Activated T-helper 2 cell treated with anti-CD3 and anti-CD28 coated beads, Interferon-gamma antibody, Interleukin-2, Interleukin-4, amounts not matched to agents 10 μg/mL and 5 μg/mL and 100 μg/mL, durations not matched to agents 14 hours and 24 hours and 36 hours (primary cell): Measurements from ENCODE around the gene AMDHD2. TPM values are rescaled to one million over a fixed set of nuclear protein-coding genes. Genes with fewer than 3 reads are reported as not detected.
A peak's percentile ranks its signal among the peaks of the same experiment; 100 is the strongest.

ENCODE experiments used
- DNase-seq: peaks from one replicate; pipeline ENCODE4 v3.0.0; 2021; ENCODE audit warnings: low spot score
- H3K27ac Mint-ChIP-seq: one replicate; pipeline ENCODE4 v1.8.0; 2021; ENCODE audit warnings: mixed read lengths
- H3K27me3 Mint-ChIP-seq: one replicate; pipeline ENCODE4 v1.8.0; 2021; ENCODE audit warnings: low read depth, mixed read lengths
- H3K36me3 Mint-ChIP-seq: one replicate; pipeline ENCODE4 v1.8.0; 2021; ENCODE audit warnings: low read depth, mixed read lengths
- H3K4me1 Mint-ChIP-seq: one replicate; pipeline ENCODE4 v1.8.0; 2021; ENCODE audit warnings: low read depth, mixed read lengths
- H3K4me3 Mint-ChIP-seq: one replicate; pipeline ENCODE4 v1.8.0; 2021; ENCODE audit warnings: low read depth, mild to moderate bottlenecking, moderate library complexity, mixed read lengths
- H3K9me3 Mint-ChIP-seq: one replicate; pipeline ENCODE4 v1.8.0; 2021; ENCODE audit warnings: mixed read lengths
- intact Hi-C: fragments of 100-400 bp; cut with micrococcal nuclease; formaldehyde crosslinking; loops from one replicate; pipeline ENCODE4 v1.15.1; 2023
- total RNA-seq: library from RNA; stranded (reverse); gene quantifications from 2 replicates; pipeline ENCODE4 v1.2.3, GENCODE V29; 2022

AMDHD2 gene
- total RNA-seq, 1 donor from 2014 or later: 30.1 TPM

DNA sequence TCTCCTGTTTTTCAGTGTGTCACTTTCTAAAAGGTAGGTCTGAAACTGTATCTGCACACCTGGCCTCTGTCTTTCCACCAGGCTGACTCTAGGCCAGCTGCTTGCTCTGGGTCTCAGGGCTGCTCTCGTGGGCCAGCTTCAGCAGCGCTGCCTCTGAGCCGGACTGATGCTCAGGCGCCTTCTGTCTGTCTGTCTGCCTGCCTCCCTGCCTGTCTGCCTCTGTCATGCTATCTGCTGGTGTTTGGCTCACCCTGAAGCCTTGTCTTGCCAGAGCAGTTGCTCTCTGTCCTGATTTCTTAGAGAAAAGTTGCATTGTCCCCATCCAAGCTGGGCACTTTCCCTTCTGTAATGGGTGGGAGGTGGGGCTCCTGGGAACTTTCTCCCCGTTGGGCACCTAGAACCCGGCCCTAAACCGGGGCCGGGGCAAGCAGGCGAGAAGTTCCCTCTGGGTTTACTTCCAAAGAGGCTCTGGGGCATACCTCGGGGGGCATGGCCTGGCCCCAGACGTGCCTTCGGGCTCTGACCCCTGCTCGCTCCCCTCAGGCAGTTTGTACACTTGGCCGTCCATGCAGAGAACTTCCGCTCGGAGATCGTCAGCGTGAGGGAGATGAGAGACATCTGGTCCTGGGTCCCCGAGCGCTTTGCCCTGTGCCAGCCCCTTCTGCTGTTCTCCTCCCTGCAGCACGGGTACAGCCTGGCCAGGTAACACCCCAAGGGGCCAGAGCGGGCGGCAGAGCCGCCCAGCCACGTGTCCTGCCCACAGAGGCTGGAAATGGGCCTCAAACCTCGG is 22.3 kb upstream of the AMDHD2 start:
- Mint-ChIP-seq H3K27me3 (no peaks in the 10 kb centered on the region), H3K27ac (no peak overlapping the region), H3K36me3 (peaks cover 3% of the 10 kb centered on the region), H3K4me1 (no peaks in the 10 kb centered on the region), H3K9me3 (no peaks in the 10 kb centered on the region), H3K4me3 (no peak overlapping the region)
- intact Hi-C loops: no loop called here
- DNase-seq: no peak

DNA sequence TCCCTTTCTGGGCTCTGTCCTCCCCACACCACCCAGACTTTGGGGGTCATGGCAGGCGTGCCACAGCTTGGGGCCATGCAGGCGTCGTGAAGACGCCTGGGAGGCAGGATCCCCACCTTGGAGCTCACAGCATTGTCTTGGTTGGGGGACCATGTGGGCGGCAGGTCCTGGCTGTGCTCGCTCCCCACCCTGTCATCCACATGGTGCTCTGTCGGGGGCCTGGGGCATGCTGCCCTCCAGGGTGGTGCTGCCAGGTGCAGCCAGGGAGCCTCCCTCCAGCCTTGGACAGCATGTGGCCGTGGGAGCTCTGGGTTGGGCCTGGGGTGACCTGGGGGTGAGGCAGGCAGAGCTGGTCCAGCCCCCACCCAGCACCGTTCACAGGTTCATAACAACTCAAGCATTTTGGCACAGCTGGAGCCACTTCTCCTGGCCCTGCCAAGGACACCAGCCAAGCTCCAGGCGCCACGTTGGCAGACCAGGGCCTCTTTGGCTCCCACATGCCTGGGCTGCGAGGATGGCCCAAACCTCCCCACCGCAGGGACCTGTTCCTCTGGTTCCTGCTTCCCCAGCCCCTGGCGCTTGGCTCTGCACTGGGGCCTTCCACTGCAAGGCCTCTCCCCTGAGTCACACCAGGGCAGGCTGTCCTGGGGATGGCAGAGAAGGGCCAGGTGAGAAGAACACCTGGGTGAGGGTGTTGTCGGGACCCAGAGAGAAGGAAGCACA is 21.5 kb upstream of the AMDHD2 start:
- DNase-seq: no peak
- Mint-ChIP-seq H3K9me3 (no peaks in the 10 kb centered on the region), H3K4me1 (no peaks in the 10 kb centered on the region), H3K27me3 (no peaks in the 10 kb centered on the region), H3K4me3 (no peak overlapping the region), H3K36me3 (peaks cover 3% of the 10 kb centered on the region), H3K27ac (no peak overlapping the region)
- intact Hi-C loops: no loop called here

- no peaks in the 10 kb centered on the region for H3K9me3 Mint-ChIP-seq
- H3K4me1 Mint-ChIP-seq: no peaks in the 10 kb centered on the region
- H3K36me3 Mint-ChIP-seq: peaks cover 3% of the 10 kb centered on the region
- H3K4me3 Mint-ChIP-seq: no peak overlapping the region
- no peak overlapping the region for H3K27ac Mint-ChIP-seq
- no peaks in the 10 kb centered on the region for H3K27me3 Mint-ChIP-seq
- DNase-seq: no peak
- intact Hi-C loops: no loop called here
Observed at GRCh38 chr16:2499454-2499853, 20.7 kb upstream of the AMDHD2 start.

GRCh38 chr16:2499890-2500429 is 20.2 kb upstream of the AMDHD2 start:
- H3K36me3 Mint-ChIP-seq: peaks cover 3% of the 10 kb centered on the region
- intact Hi-C loops: no loop called here

GRCh38 chr16:2500430-2500917 is 19.7 kb upstream of the AMDHD2 start:
- no peaks in the 10 kb centered on the region for H3K27me3 Mint-ChIP-seq
- H3K9me3 Mint-ChIP-seq: no peaks in the 10 kb centered on the region
- H3K27ac Mint-ChIP-seq: no peak overlapping the region
- intact Hi-C loops: no loop called here
- H3K4me1 Mint-ChIP-seq: no peaks in the 10 kb centered on the region
- peaks cover 3% of the 10 kb centered on the region for H3K36me3 Mint-ChIP-seq
- DNase-seq: no peak
- no peak overlapping the region for H3K4me3 Mint-ChIP-seq

More at GRCh38 chr16:2499890-2500429, 20.2 kb upstream of the AMDHD2 start:
- Mint-ChIP-seq H3K4me3 (no peak overlapping the region), H3K27ac (no peak overlapping the region), H3K9me3 (no peaks in the 10 kb centered on the region), H3K27me3 (no peaks in the 10 kb centered on the region), H3K4me1 (no peaks in the 10 kb centered on the region)
- no peak for DNase-seq

DNA sequence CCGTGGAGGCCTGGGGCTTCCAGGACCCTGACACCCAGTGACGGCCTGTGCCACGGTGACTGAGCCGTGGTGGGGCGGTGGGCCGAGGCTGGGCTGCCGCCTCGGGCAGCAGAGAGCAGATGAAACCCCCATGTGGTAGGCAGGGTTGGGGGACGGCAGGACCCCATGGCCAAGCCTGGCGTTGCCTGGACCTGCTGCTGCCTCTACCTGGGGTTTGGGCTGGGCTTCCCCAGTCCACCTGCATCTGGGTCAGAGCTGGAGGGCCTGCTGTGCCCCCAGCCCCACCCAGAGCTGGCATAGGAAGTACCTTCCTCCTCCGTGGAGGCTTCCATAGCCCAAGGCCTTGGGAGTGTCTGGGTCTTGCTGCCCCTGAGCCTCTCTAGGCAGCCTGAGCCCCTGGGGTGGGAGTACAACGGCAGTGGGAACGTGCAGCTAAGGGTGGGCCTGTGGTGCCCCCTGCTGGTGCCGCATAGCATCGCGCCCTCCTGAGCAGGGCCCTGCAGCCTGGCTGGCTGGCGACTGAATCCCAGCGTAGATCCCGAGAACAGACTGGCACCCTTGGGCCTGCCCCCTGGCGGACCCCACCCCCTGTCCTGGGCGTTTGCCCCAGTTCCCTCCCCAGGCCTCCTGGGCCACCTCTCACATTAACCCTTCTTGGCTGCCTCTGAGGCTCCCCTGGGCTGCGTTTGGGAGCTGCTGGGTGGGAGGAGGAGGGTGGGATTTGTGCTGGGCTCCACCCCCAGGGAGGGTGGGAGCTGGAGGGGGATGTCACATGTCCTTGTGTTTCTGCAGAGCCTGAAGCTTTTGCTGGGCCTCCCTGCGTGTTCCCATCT is 19.0 kb upstream of the AMDHD2 start:
- H3K4me3 Mint-ChIP-seq: no peak overlapping the region
- H3K4me1 Mint-ChIP-seq: no peaks in the 10 kb centered on the region
- no peaks in the 10 kb centered on the region for H3K9me3 Mint-ChIP-seq
- intact Hi-C loops: no loop called here
- DNase-seq: peak; percentile 69
- no peak overlapping the region for H3K27ac Mint-ChIP-seq
- peaks cover 3% of the 10 kb centered on the region for H3K36me3 Mint-ChIP-seq
- H3K27me3 Mint-ChIP-seq: no peaks in the 10 kb centered on the region

GRCh38 chr16:2501946-2502895 is 17.9 kb upstream of the AMDHD2 start:
- Mint-ChIP-seq H3K27ac (no peak overlapping the region), H3K36me3 (peaks cover 3% of the 10 kb centered on the region), H3K4me3 (no peak overlapping the region), H3K4me1 (no peaks in the 10 kb centered on the region), H3K27me3 (no peaks in the 10 kb centered on the region), H3K9me3 (no peaks in the 10 kb centered on the region)
- intact Hi-C loops: no loop called here
- DNase-seq: no peak

DNA sequence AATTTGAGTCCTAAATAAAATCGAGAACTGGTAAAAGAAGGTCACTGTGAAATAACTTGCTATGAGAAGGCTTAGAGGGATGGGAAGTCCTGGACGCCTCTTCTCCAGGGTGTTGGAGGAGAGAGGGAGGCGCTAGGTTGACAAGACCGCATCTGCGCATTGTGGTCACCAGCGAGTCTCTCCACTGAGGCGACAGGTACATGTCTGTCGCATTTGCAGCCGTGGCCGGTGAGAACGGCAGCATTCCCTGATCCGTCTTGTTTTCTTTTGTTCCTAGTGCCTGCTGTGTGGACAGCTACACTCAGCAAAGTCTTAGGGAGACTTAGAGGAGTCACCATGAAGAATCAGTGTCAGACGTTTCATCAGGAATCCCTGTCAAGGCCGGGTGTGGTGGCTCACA is 14.5 kb upstream of the AMDHD2 start:
- intact Hi-C loops: no loop called here
- no peak overlapping the region for H3K27ac Mint-ChIP-seq
- H3K4me3 Mint-ChIP-seq: no peak overlapping the region
- H3K27me3 Mint-ChIP-seq: no peaks in the 10 kb centered on the region
- no peak for DNase-seq
- H3K36me3 Mint-ChIP-seq: no peaks in the 10 kb centered on the region
- no peaks in the 10 kb centered on the region for H3K4me1 Mint-ChIP-seq
- H3K9me3 Mint-ChIP-seq: no peaks in the 10 kb centered on the region

GRCh38 chr16:2507052-2507659 is 13.0 kb upstream of the AMDHD2 start:
- H3K4me3 Mint-ChIP-seq: no peak overlapping the region
- DNase-seq: no peak
- H3K27ac Mint-ChIP-seq: no peak overlapping the region
- H3K36me3 Mint-ChIP-seq: no peaks in the 10 kb centered on the region
- H3K27me3 Mint-ChIP-seq: no peaks in the 10 kb centered on the region
- no peaks in the 10 kb centered on the region for H3K4me1 Mint-ChIP-seq
- intact Hi-C loops: no loop called here
- H3K9me3 Mint-ChIP-seq: no peaks in the 10 kb centered on the region

GRCh38 chr16:2507665-2508064 is 12.5 kb upstream of the AMDHD2 start:
- Mint-ChIP-seq H3K27me3 (no peaks in the 10 kb centered on the region), H3K36me3 (no peaks in the 10 kb centered on the region), H3K4me1 (peaks cover under 1% of the 10 kb centered on the region), H3K27ac (no peak overlapping the region), H3K9me3 (no peaks in the 10 kb centered on the region), H3K4me3 (no peak overlapping the region)
- no peak for DNase-seq
- intact Hi-C loops: no loop called here

DNA sequence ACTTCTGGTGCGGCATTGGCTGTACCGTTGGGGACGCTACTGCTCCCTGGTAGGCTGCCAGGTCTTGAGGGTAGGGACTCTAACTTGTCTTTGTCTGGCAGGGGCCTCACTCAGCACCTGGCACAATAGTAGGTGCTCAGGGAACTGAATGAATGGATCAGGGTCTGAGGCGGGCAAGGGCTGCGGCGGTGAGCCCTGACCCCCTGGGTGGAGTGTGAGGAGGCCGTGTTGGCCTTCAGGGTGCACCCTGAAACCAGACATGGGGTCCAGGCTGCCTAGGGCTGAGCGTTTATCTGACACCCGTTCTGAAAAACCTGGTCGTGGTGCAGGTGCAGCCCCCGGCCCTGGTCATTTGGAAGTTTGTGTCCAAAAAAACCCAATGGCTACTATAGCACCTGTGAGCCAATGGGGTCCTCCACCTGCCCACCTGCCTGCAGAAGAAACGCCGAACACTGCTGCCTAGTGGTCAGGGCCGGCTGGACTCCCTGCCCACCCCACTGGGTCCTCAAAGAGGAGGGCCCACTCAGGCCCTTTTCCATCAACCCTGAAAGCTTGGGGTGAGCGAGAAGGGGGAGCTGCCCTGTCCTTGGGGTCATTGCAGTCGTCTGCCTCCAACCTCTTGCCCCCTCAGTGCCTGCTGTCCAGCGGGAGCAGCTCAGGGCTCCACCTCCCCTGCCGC is 11.3 kb upstream of the AMDHD2 start:
- Mint-ChIP-seq H3K9me3 (no peaks in the 10 kb centered on the region), H3K36me3 (no peaks in the 10 kb centered on the region), H3K27me3 (no peaks in the 10 kb centered on the region), H3K27ac (no peak overlapping the region), H3K4me3 (no peak overlapping the region), H3K4me1 (peaks cover 7% of the 10 kb centered on the region)
- DNase-seq: no peak
- intact Hi-C loops: no loop called here
